Measurements from ENCODE around the gene ADAMTS12.

The ADAMTS12 gene

DNA sequence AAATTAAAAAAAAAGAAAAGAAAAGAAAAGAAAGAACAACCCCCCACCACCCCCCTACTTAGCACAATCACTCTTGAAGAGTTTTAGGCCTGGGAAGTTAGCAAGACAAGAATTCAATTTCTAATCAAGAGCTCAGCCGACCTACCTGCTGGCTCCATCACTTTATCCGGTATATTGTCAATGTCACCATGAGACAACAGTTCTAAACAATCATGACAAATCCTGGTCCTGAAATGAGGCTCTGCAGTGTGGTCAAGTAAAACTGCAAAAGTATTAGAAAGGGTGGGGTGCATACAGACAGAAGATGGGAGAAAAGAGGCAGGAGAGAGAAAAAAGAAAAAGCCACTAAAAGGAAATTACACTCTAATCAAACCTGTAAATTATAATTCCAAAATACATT lies 287.3 kb downstream of the ADAMTS12 start:
- TF ChIP-seq CSRNP3 (CRISPR knock-in tag; IDR thresholded peaks at IDR 0.05) (no peak), ISL1 (CRISPR knock-in tag; IDR thresholded peaks at IDR 0.05) (no peak), ZFP3 (CRISPR knock-in tag; IDR thresholded peaks at IDR 0.05) (no peak), PPARA (CRISPR knock-in tag; IDR thresholded peaks at IDR 0.05; ENCODE audit: borderline replicate concordance) (no peak), BACH2 (CRISPR knock-in tag; IDR thresholded peaks at IDR 0.05; ENCODE audit: borderline replicate concordance) (no peak), TOX (CRISPR knock-in tag; IDR thresholded peaks at IDR 0.05; ENCODE audit: borderline replicate concordance) (no peak), ESRRG (CRISPR knock-in tag; IDR thresholded peaks at IDR 0.05) (no peak), ZFP30 (CRISPR knock-in tag; IDR thresholded peaks at IDR 0.05) (no peak), ZNF70 (CRISPR knock-in tag; IDR thresholded peaks at IDR 0.05) (no peak), CREB5 (CRISPR knock-in tag; IDR thresholded peaks at IDR 0.05; ENCODE audit: low read depth) (no peak), ZNF8 (CRISPR knock-in tag; IDR thresholded peaks at IDR 0.05) (no peak), RARB (CRISPR knock-in tag; IDR thresholded peaks at IDR 0.05) (no peak), ZNF565 (CRISPR knock-in tag; conservative IDR thresholded peaks at IDR 0.05; ENCODE audit: low read depth) (no peak), SNAI2 (CRISPR knock-in tag; IDR thresholded peaks at IDR 0.05) (no peak), POU6F1 (CRISPR knock-in tag; IDR thresholded peaks at IDR 0.05; ENCODE audit: borderline replicate concordance, low read depth) (no peak), GLIS3 (CRISPR knock-in tag; IDR thresholded peaks at IDR 0.05) (no peak)
- no peak for ATAC-seq

DNA sequence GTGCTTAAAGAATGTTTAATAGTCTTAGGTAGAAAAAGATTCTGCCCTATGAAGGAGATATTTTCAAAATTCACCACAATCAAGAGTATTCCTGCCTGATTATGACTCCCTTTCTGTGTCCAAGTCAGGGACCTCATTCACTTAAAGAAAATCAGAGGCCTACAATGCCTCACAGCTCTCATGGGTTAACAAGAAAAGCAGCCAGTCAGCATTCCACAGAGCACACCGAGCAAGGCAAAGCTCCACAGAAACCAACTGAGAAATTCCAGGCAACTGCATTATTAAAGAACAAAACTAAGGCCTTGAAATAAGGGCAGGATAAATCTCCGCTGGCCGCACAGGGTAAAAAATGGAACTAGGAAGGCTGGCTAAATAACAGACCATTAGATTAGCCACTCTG lies 289.9 kb downstream of the ADAMTS12 start:
- TF ChIP-seq TCF4 (CRISPR knock-in tag; IDR thresholded peaks at IDR 0.05; ENCODE audit: borderline replicate concordance) (no peak), SNAI2 (CRISPR knock-in tag; IDR thresholded peaks at IDR 0.05) (no peak), ZNF565 (CRISPR knock-in tag; conservative IDR thresholded peaks at IDR 0.05; ENCODE audit: low read depth) (no peak), RARB (CRISPR knock-in tag; IDR thresholded peaks at IDR 0.05) (no peak), ISL1 (CRISPR knock-in tag; IDR thresholded peaks at IDR 0.05) (no peak), PPARA (CRISPR knock-in tag; IDR thresholded peaks at IDR 0.05; ENCODE audit: borderline replicate concordance) (no peak), ZC3H10 (CRISPR knock-in tag; IDR thresholded peaks at IDR 0.05) (no peak), BACH2 (CRISPR knock-in tag; IDR thresholded peaks at IDR 0.05; ENCODE audit: borderline replicate concordance) (no peak), CSDC2 (CRISPR knock-in tag; IDR thresholded peaks at IDR 0.05) (no peak), ZFP30 (CRISPR knock-in tag; IDR thresholded peaks at IDR 0.05) (no peak), POU6F1 (CRISPR knock-in tag; IDR thresholded peaks at IDR 0.05; ENCODE audit: borderline replicate concordance, low read depth) (no peak), ARNTL (CRISPR knock-in tag; IDR thresholded peaks at IDR 0.05; ENCODE audit: borderline replicate concordance, low read depth) (no peak)
- ATAC-seq: no peak

DNA sequence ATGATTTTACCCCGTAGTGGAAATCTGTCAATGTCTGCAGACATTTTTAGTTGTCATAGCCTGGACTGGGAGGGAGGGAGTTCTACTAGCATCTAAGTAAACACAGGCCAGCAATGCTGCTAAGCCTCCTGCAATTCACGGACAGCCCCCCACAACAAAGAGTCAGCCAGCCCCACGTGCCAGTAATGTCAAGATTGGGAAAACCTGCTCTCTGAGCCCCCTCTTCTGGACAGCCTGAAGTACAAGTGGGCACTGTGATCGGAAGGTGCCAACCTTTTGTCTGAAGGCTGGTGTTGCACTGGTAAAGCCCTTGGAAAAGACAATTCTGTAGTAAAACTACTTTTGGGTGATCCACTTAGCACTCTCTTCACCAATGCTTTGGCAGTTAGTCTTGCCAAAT lies 296.5 kb downstream of the ADAMTS12 start:
- no peak for TF ChIP-seq ZFP3 (CRISPR knock-in tag; IDR thresholded peaks at IDR 0.05)
- no peak for TF ChIP-seq TCF4 (CRISPR knock-in tag; IDR thresholded peaks at IDR 0.05; ENCODE audit: borderline replicate concordance)
- TF ChIP-seq ZC3H10 (CRISPR knock-in tag; IDR thresholded peaks at IDR 0.05): no peak
- ATAC-seq: no peak

- ATAC-seq: no peak
- TF ChIP-seq TOX (CRISPR knock-in tag; IDR thresholded peaks at IDR 0.05; ENCODE audit: borderline replicate concordance): no peak
- no peak for TF ChIP-seq ISL1 (CRISPR knock-in tag; IDR thresholded peaks at IDR 0.05)
Measured at GRCh38 chr5:33594006-33594405, 297.8 kb downstream of the ADAMTS12 start.

GRCh38 chr5:33592245-33592644 lies 299.5 kb downstream of the ADAMTS12 start:
- ATAC-seq: no peak
- TF ChIP-seq ZC3H10 (CRISPR knock-in tag; IDR thresholded peaks at IDR 0.05): no peak
- no peak for TF ChIP-seq ARNTL (CRISPR knock-in tag; IDR thresholded peaks at IDR 0.05; ENCODE audit: borderline replicate concordance, low read depth)
- no peak for TF ChIP-seq PPARA (CRISPR knock-in tag; IDR thresholded peaks at IDR 0.05; ENCODE audit: borderline replicate concordance)
- no peak for TF ChIP-seq BACH2 (CRISPR knock-in tag; IDR thresholded peaks at IDR 0.05; ENCODE audit: borderline replicate concordance)
- TF ChIP-seq CSDC2 (CRISPR knock-in tag; IDR thresholded peaks at IDR 0.05): no peak
- TF ChIP-seq, protein P1, sequence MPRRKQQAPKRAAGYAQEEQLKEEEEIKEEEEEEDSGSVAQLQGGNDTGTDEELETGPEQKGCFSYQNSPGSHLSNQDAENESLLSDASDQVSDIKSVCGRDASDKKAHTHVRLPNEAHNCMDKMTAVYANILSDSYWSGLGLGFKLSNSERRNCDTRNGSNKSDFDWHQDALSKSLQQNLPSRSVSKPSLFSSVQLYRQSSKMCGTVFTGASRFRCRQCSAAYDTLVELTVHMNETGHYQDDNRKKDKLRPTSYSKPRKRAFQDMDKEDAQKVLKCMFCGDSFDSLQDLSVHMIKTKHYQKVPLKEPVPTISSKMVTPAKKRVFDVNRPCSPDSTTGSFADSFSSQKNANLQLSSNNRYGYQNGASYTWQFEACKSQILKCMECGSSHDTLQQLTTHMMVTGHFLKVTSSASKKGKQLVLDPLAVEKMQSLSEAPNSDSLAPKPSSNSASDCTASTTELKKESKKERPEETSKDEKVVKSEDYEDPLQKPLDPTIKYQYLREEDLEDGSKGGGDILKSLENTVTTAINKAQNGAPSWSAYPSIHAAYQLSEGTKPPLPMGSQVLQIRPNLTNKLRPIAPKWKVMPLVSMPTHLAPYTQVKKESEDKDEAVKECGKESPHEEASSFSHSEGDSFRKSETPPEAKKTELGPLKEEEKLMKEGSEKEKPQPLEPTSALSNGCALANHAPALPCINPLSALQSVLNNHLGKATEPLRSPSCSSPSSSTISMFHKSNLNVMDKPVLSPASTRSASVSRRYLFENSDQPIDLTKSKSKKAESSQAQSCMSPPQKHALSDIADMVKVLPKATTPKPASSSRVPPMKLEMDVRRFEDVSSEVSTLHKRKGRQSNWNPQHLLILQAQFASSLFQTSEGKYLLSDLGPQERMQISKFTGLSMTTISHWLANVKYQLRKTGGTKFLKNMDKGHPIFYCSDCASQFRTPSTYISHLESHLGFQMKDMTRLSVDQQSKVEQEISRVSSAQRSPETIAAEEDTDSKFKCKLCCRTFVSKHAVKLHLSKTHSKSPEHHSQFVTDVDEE (CRISPR knock-in tag; IDR thresholded peaks at IDR 0.05): no peak
- TF ChIP-seq ZFP30 (CRISPR knock-in tag; IDR thresholded peaks at IDR 0.05): no peak

All from SK-N-SH treated with all-trans-retinoic acid at 6 μM for 48 hours (cell line).